ENCODE measurements around the gene CCDC200.
A peak's percentile ranks its signal among the peaks of the same experiment; 100 is the strongest.

CCDC200 gene

DNA sequence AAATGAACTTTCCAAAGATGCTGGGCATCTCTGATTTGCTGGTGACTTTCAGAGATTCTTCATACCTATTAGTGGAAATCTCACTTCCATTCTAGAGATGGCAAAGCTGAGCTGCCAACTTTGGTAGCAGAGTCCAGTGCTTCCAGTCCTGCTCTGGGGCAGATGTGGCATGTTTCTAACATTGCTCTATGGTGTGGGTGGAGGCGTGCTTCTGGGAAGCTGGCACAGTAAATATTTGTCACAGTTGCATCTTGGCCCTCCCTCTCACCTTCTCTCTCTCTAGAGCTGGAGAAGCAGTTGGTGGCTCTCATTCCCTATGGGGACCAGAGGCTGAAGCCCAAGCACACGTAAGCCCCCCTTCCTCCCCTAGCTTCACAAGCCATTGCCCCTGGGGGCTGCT, 14.9 kb downstream of the CCDC200 start:
- H3K27ac ChIP-seq (ENCODE audit: low read length): no peak overlapping the region
- no peak overlapping the region for H3K4me3 ChIP-seq (ENCODE audit: low read length)
- H2AFZ ChIP-seq (ENCODE audit: low read depth, low read length): no peak overlapping the region
- H3K9ac ChIP-seq (ENCODE audit: low read length): no peak overlapping the region
- peaks cover 28% of the 10 kb centered on the region for H3K36me3 ChIP-seq (replicated peaks; ENCODE audit: low read depth, low read length)
- H3K27me3 ChIP-seq (ENCODE audit: low read depth, low read length): no peaks in the 10 kb centered on the region
- H3K4me1 ChIP-seq (ENCODE audit: low read length): peaks cover 20% of the 10 kb centered on the region
- H3K79me2 ChIP-seq (ENCODE audit: low read length): peaks cover 11% of the 10 kb centered on the region; the same call in 1 of the 2 replicates
- peak overlapping the region; percentile 88; the same call in 1 of the 2 replicates for H3K4me2 ChIP-seq (ENCODE audit: low read length)
- no peaks in the 10 kb centered on the region for H3K9me3 ChIP-seq (ENCODE audit: insufficient read depth, low read length)
- H4K20me1 ChIP-seq (ENCODE audit: insufficient read depth, low read length): no peaks in the 10 kb centered on the region
- TF ChIP-seq EZH2phosphoT487 (IDR thresholded peaks at IDR 0.05; ENCODE audit: low read depth): no peak
- TF ChIP-seq, protein P1, sequence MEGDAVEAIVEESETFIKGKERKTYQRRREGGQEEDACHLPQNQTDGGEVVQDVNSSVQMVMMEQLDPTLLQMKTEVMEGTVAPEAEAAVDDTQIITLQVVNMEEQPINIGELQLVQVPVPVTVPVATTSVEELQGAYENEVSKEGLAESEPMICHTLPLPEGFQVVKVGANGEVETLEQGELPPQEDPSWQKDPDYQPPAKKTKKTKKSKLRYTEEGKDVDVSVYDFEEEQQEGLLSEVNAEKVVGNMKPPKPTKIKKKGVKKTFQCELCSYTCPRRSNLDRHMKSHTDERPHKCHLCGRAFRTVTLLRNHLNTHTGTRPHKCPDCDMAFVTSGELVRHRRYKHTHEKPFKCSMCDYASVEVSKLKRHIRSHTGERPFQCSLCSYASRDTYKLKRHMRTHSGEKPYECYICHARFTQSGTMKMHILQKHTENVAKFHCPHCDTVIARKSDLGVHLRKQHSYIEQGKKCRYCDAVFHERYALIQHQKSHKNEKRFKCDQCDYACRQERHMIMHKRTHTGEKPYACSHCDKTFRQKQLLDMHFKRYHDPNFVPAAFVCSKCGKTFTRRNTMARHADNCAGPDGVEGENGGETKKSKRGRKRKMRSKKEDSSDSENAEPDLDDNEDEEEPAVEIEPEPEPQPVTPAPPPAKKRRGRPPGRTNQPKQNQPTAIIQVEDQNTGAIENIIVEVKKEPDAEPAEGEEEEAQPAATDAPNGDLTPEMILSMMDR (IDR thresholded peaks at IDR 0.05; ENCODE audit: low read depth, low read length): no peak

DNA sequence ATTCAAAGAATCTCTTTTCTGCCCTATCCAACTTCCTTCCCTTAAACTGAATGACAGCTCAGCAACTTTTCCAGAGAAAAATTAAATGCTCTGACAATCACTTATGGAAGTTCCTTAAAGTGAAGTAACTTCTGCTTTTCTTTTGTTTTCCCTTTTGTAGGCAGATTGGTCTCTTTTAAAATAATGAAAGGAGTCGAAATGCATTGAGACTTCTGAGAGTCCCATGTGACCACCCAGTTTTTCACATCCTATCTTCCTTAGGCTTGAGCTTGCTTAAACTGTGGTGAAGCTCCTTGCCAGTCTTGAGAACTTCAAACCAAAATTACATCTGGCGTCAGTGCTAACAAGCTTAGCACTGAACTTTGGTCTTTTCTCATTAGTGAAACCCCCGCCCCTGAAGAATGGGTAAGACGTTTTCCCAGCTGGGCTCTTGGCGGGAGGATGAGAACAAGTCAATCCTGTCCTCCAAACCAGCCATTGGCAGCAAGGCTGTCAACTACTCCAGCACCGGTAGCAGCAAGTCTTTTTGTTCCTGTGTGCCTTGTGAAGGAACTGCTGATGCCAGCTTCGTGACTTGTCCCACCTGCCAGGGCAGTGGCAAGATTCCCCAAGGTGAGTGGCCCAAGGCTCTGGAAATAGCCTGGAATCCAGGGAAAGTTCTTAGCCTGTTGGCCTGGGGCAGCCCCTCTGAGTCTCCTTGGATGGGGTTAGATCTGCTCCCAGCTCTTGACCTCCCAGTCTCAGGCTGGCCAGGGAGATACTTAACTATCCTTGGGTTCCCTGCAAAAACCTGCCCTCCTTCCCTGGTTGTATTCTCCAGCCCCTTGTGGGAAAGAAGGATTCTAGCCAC, 15.6 kb downstream of the CCDC200 start:
- TF ChIP-seq, protein P1 (IDR thresholded peaks at IDR 0.05; ENCODE audit: low read depth, low read length): no peak
- no peak for TF ChIP-seq EZH2phosphoT487 (IDR thresholded peaks at IDR 0.05; ENCODE audit: low read depth)
- peak overlapping the region; percentile 88 for H3K4me2 ChIP-seq (ENCODE audit: low read length)
- peaks cover 11% of the 10 kb centered on the region; the same call in 1 of the 2 replicates for H3K79me2 ChIP-seq (ENCODE audit: low read length)
- H4K20me1 ChIP-seq (ENCODE audit: insufficient read depth, low read length): no peaks in the 10 kb centered on the region
- no peaks in the 10 kb centered on the region for H3K9me3 ChIP-seq (ENCODE audit: insufficient read depth, low read length)
- H2AFZ ChIP-seq (ENCODE audit: low read depth, low read length): no peak overlapping the region
- no peaks in the 10 kb centered on the region for H3K27me3 ChIP-seq (ENCODE audit: low read depth, low read length)
- H3K36me3 ChIP-seq (replicated peaks; ENCODE audit: low read depth, low read length): peaks cover 28% of the 10 kb centered on the region
- peaks cover 20% of the 10 kb centered on the region for H3K4me1 ChIP-seq (ENCODE audit: low read length)
- peak overlapping the region; percentile 79 for H3K27ac ChIP-seq (ENCODE audit: low read length)
- H3K4me3 ChIP-seq (ENCODE audit: low read length): peak overlapping the region; percentile 90
- H3K9ac ChIP-seq (ENCODE audit: low read length): peak overlapping the region; percentile 96

DNA sequence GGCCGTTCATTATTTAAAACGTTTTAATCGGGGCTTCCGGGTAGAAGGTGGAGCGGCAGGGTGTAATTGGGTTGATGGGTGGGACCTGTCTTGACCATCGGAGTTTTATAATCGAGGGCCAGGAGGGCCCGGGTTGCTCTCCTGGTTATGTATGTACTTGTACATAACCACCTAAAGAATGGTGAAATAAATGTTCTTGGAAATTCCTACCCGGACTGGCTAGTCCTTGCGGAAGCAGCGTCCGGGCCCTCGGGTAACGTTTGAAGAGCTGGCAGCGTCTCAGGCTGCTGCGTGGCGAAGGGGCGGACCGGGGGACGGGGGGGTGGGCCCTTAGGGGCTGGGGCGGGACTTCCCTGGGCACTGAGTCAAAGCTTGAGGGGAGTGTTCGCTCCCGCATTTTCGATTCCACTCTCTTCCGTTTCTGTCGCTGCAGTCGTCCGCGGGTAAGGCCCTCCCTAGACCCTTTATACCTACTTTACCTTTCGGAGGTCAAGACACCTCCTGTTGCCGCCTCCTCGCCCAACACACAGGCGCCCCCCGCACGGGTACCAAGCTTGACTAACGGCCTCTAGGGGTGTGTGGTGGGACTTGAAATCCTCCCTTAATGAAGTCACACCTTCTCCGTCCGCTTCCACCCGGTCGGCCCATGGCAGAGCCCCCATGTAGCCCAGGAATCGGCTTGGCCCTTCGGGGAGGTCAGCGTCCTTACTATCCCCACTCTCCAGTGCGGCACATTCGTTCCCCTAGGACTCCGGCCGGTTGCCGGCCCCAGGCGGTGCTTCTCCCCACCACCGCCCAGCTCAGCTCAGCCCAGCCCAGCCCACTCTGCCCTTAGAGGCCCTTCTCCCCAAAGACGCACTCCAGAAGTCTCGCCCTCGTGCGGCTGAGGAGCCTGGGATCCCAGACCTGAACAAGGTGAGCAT, 16.7 kb downstream of the CCDC200 start, which contains the start of gene TMEM106A:
TSS of gene TMEM106A (plus strand) at position 396 of the 923 bp plus-strand sequence. CDS start 1,167 bp downstream, outside the sequence.
- Histone ChIP-seq H2AFZ (ENCODE audit: low read depth, low read length) (peak within 1 kb of the TSS; percentile 80), H3K79me2 (ENCODE audit: low read length) (peaks cover 11% of the 10 kb centered on the region; the same call in 1 of the 2 replicates), H3K4me2 (ENCODE audit: low read length) (peak within 1 kb of the TSS; percentile 89), H3K36me3 (replicated peaks; ENCODE audit: low read depth, low read length) (peaks cover 27% of the 10 kb centered on the region), H3K4me3 (ENCODE audit: low read length) (peak within 1 kb of the TSS; percentile 90), H3K4me1 (ENCODE audit: low read length) (peaks cover 20% of the 10 kb centered on the region), H3K9ac (ENCODE audit: low read length) (peak within 1 kb of the TSS; percentile 96), H3K27me3 (ENCODE audit: low read depth, low read length) (no peaks in the 10 kb centered on the region), H3K27ac (ENCODE audit: low read length) (peak within 1 kb of the TSS; percentile 79), H4K20me1 (ENCODE audit: insufficient read depth, low read length) (no peaks in the 10 kb centered on the region), H3K9me3 (ENCODE audit: insufficient read depth, low read length) (no peaks in the 10 kb centered on the region)
- TF ChIP-seq EZH2phosphoT487 (IDR thresholded peaks at IDR 0.05; ENCODE audit: low read depth): no peak
- TF ChIP-seq, protein P1 (IDR thresholded peaks at IDR 0.05; ENCODE audit: low read depth, low read length): peak; percentile 23
